Natural killer cell treated with Interleukin-12 subunit alpha and Interleukin-12 subunit beta and Interleukin-15 and Interleukin-18, amount 100 ng/mL, for 72 hours (primary cell): Measurements from ENCODE around the gene TCAF1. TPM values are rescaled to one million over a fixed set of nuclear protein-coding genes. Genes with fewer than 3 reads are reported as not detected.

Experiments
- ATAC-seq, 2 donors: fragments of 150-1000 bp; cut with Tn5 transposase in 1 of 2; sonication (Bioruptor Pico), chemical (Tn5 transposase) in 1 of 2; 2 replicates each; pipeline ENCODE4 v1.10.0; 2021
- DNase-seq: peaks from one replicate; pipeline ENCODE4 v3.0.0; 2022; ENCODE audit warnings: low spot score
- H3K27ac Mint-ChIP-seq, 2 donors: 1 replicate in 1 of 2; 2 replicates in 1 of 2; pipeline ENCODE4 v1.8.0; 2022; ENCODE audit warnings: mixed read lengths in 2 of 2, mild to moderate bottlenecking in 1 of 2, moderate library complexity in 1 of 2
- H3K27me3 Mint-ChIP-seq, 2 donors: 1 replicate in 1 of 2; 2 replicates in 1 of 2; pipeline ENCODE4 v1.8.0; 2022; ENCODE audit warnings: mixed read lengths in 2 of 2
- H3K36me3 Mint-ChIP-seq: one replicate; pipeline ENCODE4 v1.8.0; 2022; ENCODE audit warnings: mixed read lengths
- H3K4me1 Mint-ChIP-seq, 2 donors: 1 replicate in 1 of 2; 2 replicates in 1 of 2; pipeline ENCODE4 v1.8.0; 2022; ENCODE audit warnings: low read depth in 2 of 2, mixed read lengths in 2 of 2, mild to moderate bottlenecking in 1 of 2
- H3K4me3 Mint-ChIP-seq: one replicate; pipeline ENCODE4 v1.8.0; 2022; ENCODE audit warnings: mixed read lengths
- H3K9me3 Mint-ChIP-seq: 2 replicates; pipeline ENCODE4 v1.8.0; 2022; ENCODE audit warnings: mixed read lengths
- total RNA-seq, 2 donors: library from RNA; stranded (reverse); gene quantifications; one replicate each; pipeline ENCODE4 v1.2.3, GENCODE V29; 2022

Gene TCAF1
- total RNA-seq, 2 donors from 2014 or later = 7.4 to 13.5 TPM

GRCh38 chr7:143913945-143914615 is 12.1 kb upstream of the TCAF1 start:
- H3K9me3 Mint-ChIP-seq = no peaks in the 10 kb centered on the region
- H3K4me1 Mint-ChIP-seq = no peaks in the 10 kb centered on the region
- no peak for ATAC-seq
- H3K27ac Mint-ChIP-seq = no peak overlapping the region
- H3K27me3 Mint-ChIP-seq = peaks cover 35 to 46% of the 10 kb centered on the region in 2 donors
- H3K36me3 Mint-ChIP-seq = no peaks in the 10 kb centered on the region
- H3K4me3 Mint-ChIP-seq = no peak overlapping the region
- DNase-seq = no peak

- Mint-ChIP-seq H3K36me3 (no peaks in the 10 kb centered on the region), H3K27me3 (peaks cover 23 to 27% of the 10 kb centered on the region in 2 donors), H3K27ac (no peak overlapping the region)
These were observed 8.7 kb upstream of the TCAF1 start for GRCh38 chr7:143910473-143911248.

GRCh38 chr7:143909863-143910262 is 7.9 kb upstream of the TCAF1 start:
- no peaks in the 10 kb centered on the region for H3K9me3 Mint-ChIP-seq
- no peaks in the 10 kb centered on the region for H3K36me3 Mint-ChIP-seq
- H3K27ac Mint-ChIP-seq = no peak overlapping the region
- ATAC-seq (no peak), DNase-seq (no peak)
- H3K4me1 Mint-ChIP-seq = no peaks in the 10 kb centered on the region
- H3K4me3 Mint-ChIP-seq = no peak overlapping the region
- peaks cover 21 to 22% of the 10 kb centered on the region in 2 donors for H3K27me3 Mint-ChIP-seq

More at GRCh38 chr7:143910473-143911248, 8.7 kb upstream of the TCAF1 start:
- no peak overlapping the region for H3K4me3 Mint-ChIP-seq
- H3K9me3 Mint-ChIP-seq = no peaks in the 10 kb centered on the region
- ATAC-seq (no peak), DNase-seq (no peak)
- H3K4me1 Mint-ChIP-seq = no peaks in the 10 kb centered on the region

GRCh38 chr7:143908120-143908519 is 6.1 kb upstream of the TCAF1 start:
- ATAC-seq = no peak
- Mint-ChIP-seq H3K27me3 (peaks cover 7 to 16% of the 10 kb centered on the region in 2 donors), H3K27ac (no peak overlapping the region)

GRCh38 chr7:143906895-143907294 is 4.9 kb upstream of the TCAF1 start:
- no peaks in the 10 kb centered on the region for H3K36me3 Mint-ChIP-seq
- DNase-seq (no peak), ATAC-seq (no peak)
- H3K27me3 Mint-ChIP-seq = peaks cover 0 to 16% of the 10 kb centered on the region in 2 donors
- no peak overlapping the region for H3K27ac Mint-ChIP-seq
- H3K9me3 Mint-ChIP-seq = no peaks in the 10 kb centered on the region
- H3K4me1 Mint-ChIP-seq = peaks cover 3 to 5% of the 10 kb centered on the region in 2 donors
- no peak overlapping the region for H3K4me3 Mint-ChIP-seq

More at GRCh38 chr7:143908120-143908519, 6.1 kb upstream of the TCAF1 start:
- H3K36me3 Mint-ChIP-seq = no peaks in the 10 kb centered on the region
- no peaks in the 10 kb centered on the region for H3K9me3 Mint-ChIP-seq
- H3K4me1 Mint-ChIP-seq = no peaks in the 10 kb centered on the region
- H3K4me3 Mint-ChIP-seq = no peak overlapping the region
- DNase-seq = no peak

- DNase-seq (no peak), ATAC-seq (no peak)
- H3K27me3 Mint-ChIP-seq = peaks cover 0 to 16% of the 10 kb centered on the region in 2 donors
- no peaks in the 10 kb centered on the region for H3K9me3 Mint-ChIP-seq
- no peak overlapping the region for H3K27ac Mint-ChIP-seq
- H3K36me3 Mint-ChIP-seq = no peaks in the 10 kb centered on the region
- H3K4me3 Mint-ChIP-seq = no peak overlapping the region
- peaks cover 5 to 10% of the 10 kb centered on the region in 2 donors for H3K4me1 Mint-ChIP-seq
These were observed 4.2 kb upstream of the TCAF1 start for GRCh38 chr7:143906151-143906550.

- Mint-ChIP-seq H3K27me3 (peaks cover 0 to 16% of the 10 kb centered on the region in 2 donors), H3K27ac (no peak overlapping the region), H3K4me3 (no peak overlapping the region), H3K9me3 (no peaks in the 10 kb centered on the region), H3K36me3 (no peaks in the 10 kb centered on the region), H3K4me1 (peaks cover 9 to 17% of the 10 kb centered on the region in 2 donors)
- no peak for ATAC-seq
- no peak for DNase-seq
These were observed 3.5 kb upstream of the TCAF1 start for GRCh38 chr7:143905509-143905908.

GRCh38 chr7:143902332-143902899 is 440 bp upstream of the TCAF1 start:
- peak overlapping the region; percentile 66 to 86 for H3K27ac Mint-ChIP-seq
- no peaks in the 10 kb centered on the region for H3K9me3 Mint-ChIP-seq
- ATAC-seq (no peak), DNase-seq (no peak)
- peak overlapping the region; percentile 94 for H3K4me3 Mint-ChIP-seq
- peaks cover 14 to 28% of the 10 kb centered on the region in 2 donors for H3K4me1 Mint-ChIP-seq
- no peaks in the 10 kb centered on the region for H3K36me3 Mint-ChIP-seq
- peaks cover 0 to 6% of the 10 kb centered on the region in 2 donors for H3K27me3 Mint-ChIP-seq

- ATAC-seq (peak in 1 of 2 donors; percentile 1), DNase-seq (no peak)
- peaks cover 14 to 28% of the 10 kb centered on the region in 2 donors for H3K4me1 Mint-ChIP-seq
- H3K36me3 Mint-ChIP-seq = no peaks in the 10 kb centered on the region
- H3K9me3 Mint-ChIP-seq = no peaks in the 10 kb centered on the region
- peak overlapping the region; percentile 94 for H3K4me3 Mint-ChIP-seq
- H3K27me3 Mint-ChIP-seq = peaks cover 0 to 4% of the 10 kb centered on the region in 2 donors
- H3K27ac Mint-ChIP-seq = peak overlapping the region; percentile 66 to 86
These were observed 676 bp downstream of the TCAF1 start for GRCh38 chr7:143901332-143901667.

- H3K4me1 Mint-ChIP-seq = peaks cover 14 to 28% of the 10 kb centered on the region in 2 donors
- H3K9me3 Mint-ChIP-seq = no peaks in the 10 kb centered on the region
- no peak for DNase-seq
- H3K4me3 Mint-ChIP-seq = peak overlapping the region; percentile 94
- H3K27ac Mint-ChIP-seq = peak overlapping the region; percentile 66 to 86
- H3K27me3 Mint-ChIP-seq = peaks cover 0 to 1% of the 10 kb centered on the region in 2 donors
- H3K36me3 Mint-ChIP-seq = no peaks in the 10 kb centered on the region
- no peak for ATAC-seq
These were observed 1.7 kb downstream of the TCAF1 start for GRCh38 chr7:143900230-143900766.

GRCh38 chr7:143898810-143899209 is 3.2 kb downstream of the TCAF1 start:
- Mint-ChIP-seq H3K27ac (no peak overlapping the region), H3K36me3 (no peaks in the 10 kb centered on the region), H3K27me3 (no peaks in the 10 kb centered on the region), H3K4me3 (no peak overlapping the region), H3K4me1 (peaks cover 14 to 28% of the 10 kb centered on the region in 2 donors), H3K9me3 (no peaks in the 10 kb centered on the region)
- DNase-seq = no peak
- ATAC-seq = no peak

GRCh38 chr7:143896667-143897066 is 5.3 kb downstream of the TCAF1 start:
- DNase-seq (no peak), ATAC-seq (no peak)
- Mint-ChIP-seq H3K27me3 (no peaks in the 10 kb centered on the region), H3K27ac (no peak overlapping the region), H3K9me3 (no peaks in the 10 kb centered on the region), H3K36me3 (no peaks in the 10 kb centered on the region), H3K4me1 (peaks cover 13 to 23% of the 10 kb centered on the region in 2 donors), H3K4me3 (no peak overlapping the region)

GRCh38 chr7:143892527-143893300 is 9.3 kb downstream of the TCAF1 start:
- Mint-ChIP-seq H3K9me3 (no peaks in the 10 kb centered on the region), H3K4me1 (peaks cover 5 to 6% of the 10 kb centered on the region in 2 donors), H3K27ac (no peak overlapping the region), H3K4me3 (no peak overlapping the region), H3K36me3 (peaks cover 11% of the 10 kb centered on the region), H3K27me3 (no peaks in the 10 kb centered on the region)
- no peak for DNase-seq
- ATAC-seq = peak; percentile 52 to 74
